ENCODE measurements around the gene L2HGDH. TPM values are rescaled to one million over a fixed set of nuclear protein-coding genes. Genes with fewer than 3 reads are reported as not detected.

The L2HGDH gene
- total RNA-seq, 1 experiment from 2014 or later = 16.9 TPM

DNA sequence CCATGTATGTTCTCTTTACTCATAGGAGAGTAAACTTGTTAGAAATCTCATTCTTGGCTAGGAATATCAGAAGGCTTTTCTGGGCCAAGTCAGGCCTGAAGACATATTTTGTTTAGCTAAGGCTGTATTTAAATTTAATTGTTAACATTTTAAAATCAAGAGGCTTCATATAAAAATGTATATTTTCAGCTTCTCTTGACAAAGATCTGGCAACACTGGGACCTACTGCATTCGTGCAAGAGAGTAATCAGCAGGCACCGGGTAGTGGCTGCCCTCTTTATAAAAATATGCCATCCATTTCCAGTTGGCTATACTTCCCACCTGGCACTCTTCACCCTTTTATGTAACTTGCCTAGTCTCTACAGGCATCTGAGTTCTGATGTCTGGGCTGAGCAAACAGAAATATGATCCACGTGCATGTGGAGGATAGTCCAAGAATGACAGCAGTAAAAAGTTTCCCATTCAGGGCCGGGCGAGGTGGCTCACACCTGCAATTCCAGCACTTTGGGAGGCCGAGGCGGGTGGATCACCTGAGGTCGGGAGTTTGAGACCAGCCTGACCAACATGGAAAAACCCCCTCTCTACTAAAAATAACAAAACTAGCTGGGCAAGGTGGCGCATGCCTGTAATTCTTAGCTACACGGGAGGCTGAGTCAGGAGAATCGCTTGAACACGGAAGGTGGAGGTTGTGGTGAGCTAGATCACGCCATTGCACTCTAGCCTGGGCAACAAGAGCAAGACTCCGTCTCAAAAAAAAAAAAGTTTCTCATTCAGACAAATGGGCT, 78.7 kb downstream of the L2HGDH start:
- no peak overlapping the region for H3K27ac ChIP-seq (ENCODE audit: low read depth, low read length)
- intact Hi-C loops (cut with micrococcal nuclease) = no loop called here
- H3K9me3 ChIP-seq (ENCODE audit: control insufficient read depth in 1 of 2, insufficient read depth in 1 of 2, low read depth in 1 of 2, low read length in 2 of 2) = no peaks in the 10 kb centered on the region; a peak in 1 of 4 replicates
- no peak for ATAC-seq
- peaks cover 15 to 21% of the 10 kb centered on the region in 2 experiments; a peak in 3 of 4 replicates for H3K4me1 ChIP-seq (ENCODE audit: control insufficient read depth in 1 of 2, insufficient read depth in 2 of 2, low read length in 2 of 2)
- H3K27me3 ChIP-seq (ENCODE audit: insufficient read depth, low read length) = no peaks in the 10 kb centered on the region
- H3K79me2 ChIP-seq (ENCODE audit: insufficient read depth, low read length) = peaks cover 22% of the 10 kb centered on the region
- no peaks in the 10 kb centered on the region for H3K36me3 ChIP-seq (ENCODE audit: control insufficient read depth in 1 of 2, insufficient read depth in 2 of 2, low read length in 2 of 2)
- ChIA-PET POLR2A (no interaction called here), RAD21 (ENCODE audit: low non-redundant PET in 1 of 2, low total read pairs in 2 of 2, uncharacterized antibody in 2 of 2, unreplicated experiment in 2 of 2) (no interaction called here), CTCF (no interaction called here)
- H3K9ac ChIP-seq (ENCODE audit: low read length) = no peak overlapping the region
- H3K4me3 ChIP-seq (replicated peaks in 1 of 2; ENCODE audit: low read depth in 1 of 2, low read length in 2 of 2) = no peak overlapping the region
- DNase-seq (ENCODE audit: low read depth, low spot score) = no peak
- H3K4me2 ChIP-seq (ENCODE audit: low read length) = no peak overlapping the region
- BruUV-seq (replicated peaks) = no TSS peak
- no peak for TF ChIP-seq POLR2AphosphoS5 (IDR thresholded peaks at IDR 0.05; ENCODE audit: low read depth, low read length)
- TF ChIP-seq, protein P1, sequence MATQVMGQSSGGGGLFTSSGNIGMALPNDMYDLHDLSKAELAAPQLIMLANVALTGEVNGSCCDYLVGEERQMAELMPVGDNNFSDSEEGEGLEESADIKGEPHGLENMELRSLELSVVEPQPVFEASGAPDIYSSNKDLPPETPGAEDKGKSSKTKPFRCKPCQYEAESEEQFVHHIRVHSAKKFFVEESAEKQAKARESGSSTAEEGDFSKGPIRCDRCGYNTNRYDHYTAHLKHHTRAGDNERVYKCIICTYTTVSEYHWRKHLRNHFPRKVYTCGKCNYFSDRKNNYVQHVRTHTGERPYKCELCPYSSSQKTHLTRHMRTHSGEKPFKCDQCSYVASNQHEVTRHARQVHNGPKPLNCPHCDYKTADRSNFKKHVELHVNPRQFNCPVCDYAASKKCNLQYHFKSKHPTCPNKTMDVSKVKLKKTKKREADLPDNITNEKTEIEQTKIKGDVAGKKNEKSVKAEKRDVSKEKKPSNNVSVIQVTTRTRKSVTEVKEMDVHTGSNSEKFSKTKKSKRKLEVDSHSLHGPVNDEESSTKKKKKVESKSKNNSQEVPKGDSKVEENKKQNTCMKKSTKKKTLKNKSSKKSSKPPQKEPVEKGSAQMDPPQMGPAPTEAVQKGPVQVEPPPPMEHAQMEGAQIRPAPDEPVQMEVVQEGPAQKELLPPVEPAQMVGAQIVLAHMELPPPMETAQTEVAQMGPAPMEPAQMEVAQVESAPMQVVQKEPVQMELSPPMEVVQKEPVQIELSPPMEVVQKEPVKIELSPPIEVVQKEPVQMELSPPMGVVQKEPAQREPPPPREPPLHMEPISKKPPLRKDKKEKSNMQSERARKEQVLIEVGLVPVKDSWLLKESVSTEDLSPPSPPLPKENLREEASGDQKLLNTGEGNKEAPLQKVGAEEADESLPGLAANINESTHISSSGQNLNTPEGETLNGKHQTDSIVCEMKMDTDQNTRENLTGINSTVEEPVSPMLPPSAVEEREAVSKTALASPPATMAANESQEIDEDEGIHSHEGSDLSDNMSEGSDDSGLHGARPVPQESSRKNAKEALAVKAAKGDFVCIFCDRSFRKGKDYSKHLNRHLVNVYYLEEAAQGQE (IDR thresholded peaks at IDR 0.05; ENCODE audit: low read depth) = no peak
- TF ChIP-seq TCF7L2 (IDR thresholded peaks at IDR 0.05; ENCODE audit: borderline replicate concordance, extremely low read depth, insufficient read depth, insufficient read length) = no peak
- TF ChIP-seq EZH2 (IDR thresholded peaks at IDR 0.05) = no peak
- TF ChIP-seq CBX3 (IDR thresholded peaks at IDR 0.05; ENCODE audit: low read depth) = no peak
- no peak for TF ChIP-seq POLR2A (IDR thresholded peaks at IDR 0.05; ENCODE audit: borderline replicate concordance, extremely low read depth, insufficient read depth, insufficient read length)
- no peaks in the 10 kb centered on the region for H4K20me1 ChIP-seq (ENCODE audit: insufficient read depth)
- H2AFZ ChIP-seq (ENCODE audit: low read depth, low read length, poor library complexity, severe bottlenecking) = no peak overlapping the region
- no peaks in the 10 kb centered on the region for H3K9me2 ChIP-seq (ENCODE audit: insufficient read depth)

All from HCT116 (cell line).